SK-N-SH treated with all-trans-retinoic acid at 6 μM for 48 hours (cell line): ENCODE measurements around the gene CTDSP2.

Experiments used
- GLIS3 ChIP-seq: fragments of 250-450 bp; sonication (Bioruptor Pico); IDR thresholded peaks from 2 replicates; pipeline ENCODE4 v1.5.0; 2020; ENCODE audit warnings: mild to moderate bottlenecking, moderate library complexity
- PPARA ChIP-seq: fragments of 250-450 bp; sonication (Bioruptor Pico); IDR thresholded peaks from 2 replicates; pipeline ENCODE4 v1.5.0; 2020; ENCODE audit warnings: mild to moderate bottlenecking, borderline replicate concordance
- RARB ChIP-seq: fragments of 250-450 bp; sonication (Bioruptor Pico); IDR thresholded peaks from 2 replicates; pipeline ENCODE4 v1.8.0; 2021; ENCODE audit warnings: mild to moderate bottlenecking, moderate library complexity
- TCF4 ChIP-seq: fragments of 250-450 bp; sonication (Bioruptor Pico); IDR thresholded peaks from 2 replicates; pipeline ENCODE4 v1.8.0; 2021; ENCODE audit warnings: mild to moderate bottlenecking, moderate library complexity, borderline replicate concordance
- TOX ChIP-seq: fragments of 250-450 bp; sonication (Bioruptor Pico); IDR thresholded peaks from 2 replicates; pipeline ENCODE4 v1.8.0; 2021; ENCODE audit warnings: mild to moderate bottlenecking, moderate library complexity, borderline replicate concordance
- ZC3H10 ChIP-seq: fragments of 250-450 bp; sonication (Bioruptor Pico); IDR thresholded peaks from 2 replicates; pipeline ENCODE4 v1.5.1; 2021; ENCODE audit warnings: mild to moderate bottlenecking, moderate library complexity
- ZFP3 ChIP-seq: fragments of 250-450 bp; sonication (Bioruptor Pico); IDR thresholded peaks from 2 replicates; pipeline ENCODE4 v1.5.0; 2020; ENCODE audit warnings: mild to moderate bottlenecking, moderate library complexity
- ZFP30 ChIP-seq: fragments of 450-650 bp; formaldehyde crosslinking; IDR thresholded peaks from 2 replicates; pipeline ENCODE4 v1.5.0; 2022; ENCODE audit warnings: mild to moderate bottlenecking, moderate library complexity
- TF ChIP-seq, protein P1 (sequence below): fragments of 250-450 bp; sonication (Bioruptor Pico); IDR thresholded peaks from 2 replicates; pipeline ENCODE4 v1.5.1; 2020; ENCODE audit warnings: low read depth, mild to moderate bottlenecking, moderate library complexity
- TF ChIP-seq, protein P2 (sequence below): fragments of 250-450 bp; sonication (Bioruptor Pico); IDR thresholded peaks from 2 replicates; pipeline ENCODE4 v1.8.0; 2020; ENCODE audit warnings: mild to moderate bottlenecking, moderate library complexity, borderline replicate concordance
- TF ChIP-seq, protein P3 (sequence below): fragments of 250-450 bp; sonication (Bioruptor Pico); IDR thresholded peaks from 2 replicates; pipeline ENCODE4 v1.5.0; 2020; ENCODE audit warnings: mild to moderate bottlenecking, moderate library complexity

DNA sequence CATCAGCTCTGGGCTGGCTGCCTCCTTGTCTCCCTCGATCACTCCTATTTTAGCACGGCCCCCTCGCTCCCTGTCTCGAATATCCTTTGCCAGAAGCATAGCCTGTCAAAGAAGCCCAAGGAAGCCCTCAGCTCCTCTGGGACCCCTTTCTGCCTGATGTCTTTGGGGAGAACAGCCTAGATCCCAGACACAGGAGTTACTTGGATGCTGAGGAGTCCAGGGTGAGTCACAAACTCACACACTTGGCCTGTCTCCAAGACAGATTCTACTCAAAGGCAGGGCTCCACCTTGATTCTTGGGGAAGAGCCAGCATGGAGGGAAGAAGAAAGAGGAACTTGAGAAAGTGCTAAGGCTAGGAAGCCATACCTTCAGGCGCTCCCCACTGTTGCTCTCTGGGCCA is 36.1 kb downstream of the CTDSP2 start:
- TF ChIP-seq ZC3H10 (no peak), RARB (CRISPR knock-in tag) (no peak), ZFP30 (CRISPR knock-in tag) (no peak), TOX (no peak), ZFP3 (CRISPR knock-in tag) (no peak), TCF4 (CRISPR knock-in tag) (no peak), PPARA (CRISPR knock-in tag) (no peak), GLIS3 (CRISPR knock-in tag) (no peak)
- TF ChIP-seq, protein P1, sequence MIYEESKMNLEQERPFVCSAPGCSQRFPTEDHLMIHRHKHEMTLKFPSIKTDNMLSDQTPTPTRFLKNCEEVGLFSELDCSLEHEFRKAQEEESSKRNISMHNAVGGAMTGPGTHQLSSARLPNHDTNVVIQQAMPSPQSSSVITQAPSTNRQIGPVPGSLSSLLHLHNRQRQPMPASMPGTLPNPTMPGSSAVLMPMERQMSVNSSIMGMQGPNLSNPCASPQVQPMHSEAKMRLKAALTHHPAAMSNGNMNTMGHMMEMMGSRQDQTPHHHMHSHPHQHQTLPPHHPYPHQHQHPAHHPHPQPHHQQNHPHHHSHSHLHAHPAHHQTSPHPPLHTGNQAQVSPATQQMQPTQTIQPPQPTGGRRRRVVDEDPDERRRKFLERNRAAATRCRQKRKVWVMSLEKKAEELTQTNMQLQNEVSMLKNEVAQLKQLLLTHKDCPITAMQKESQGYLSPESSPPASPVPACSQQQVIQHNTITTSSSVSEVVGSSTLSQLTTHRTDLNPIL: no peak
- TF ChIP-seq, protein P2, sequence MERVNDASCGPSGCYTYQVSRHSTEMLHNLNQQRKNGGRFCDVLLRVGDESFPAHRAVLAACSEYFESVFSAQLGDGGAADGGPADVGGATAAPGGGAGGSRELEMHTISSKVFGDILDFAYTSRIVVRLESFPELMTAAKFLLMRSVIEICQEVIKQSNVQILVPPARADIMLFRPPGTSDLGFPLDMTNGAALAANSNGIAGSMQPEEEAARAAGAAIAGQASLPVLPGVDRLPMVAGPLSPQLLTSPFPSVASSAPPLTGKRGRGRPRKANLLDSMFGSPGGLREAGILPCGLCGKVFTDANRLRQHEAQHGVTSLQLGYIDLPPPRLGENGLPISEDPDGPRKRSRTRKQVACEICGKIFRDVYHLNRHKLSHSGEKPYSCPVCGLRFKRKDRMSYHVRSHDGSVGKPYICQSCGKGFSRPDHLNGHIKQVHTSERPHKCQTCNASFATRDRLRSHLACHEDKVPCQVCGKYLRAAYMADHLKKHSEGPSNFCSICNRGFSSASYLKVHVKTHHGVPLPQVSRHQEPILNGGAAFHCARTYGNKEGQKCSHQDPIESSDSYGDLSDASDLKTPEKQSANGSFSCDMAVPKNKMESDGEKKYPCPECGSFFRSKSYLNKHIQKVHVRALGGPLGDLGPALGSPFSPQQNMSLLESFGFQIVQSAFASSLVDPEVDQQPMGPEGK (CRISPR knock-in tag): no peak
- TF ChIP-seq, protein P3, sequence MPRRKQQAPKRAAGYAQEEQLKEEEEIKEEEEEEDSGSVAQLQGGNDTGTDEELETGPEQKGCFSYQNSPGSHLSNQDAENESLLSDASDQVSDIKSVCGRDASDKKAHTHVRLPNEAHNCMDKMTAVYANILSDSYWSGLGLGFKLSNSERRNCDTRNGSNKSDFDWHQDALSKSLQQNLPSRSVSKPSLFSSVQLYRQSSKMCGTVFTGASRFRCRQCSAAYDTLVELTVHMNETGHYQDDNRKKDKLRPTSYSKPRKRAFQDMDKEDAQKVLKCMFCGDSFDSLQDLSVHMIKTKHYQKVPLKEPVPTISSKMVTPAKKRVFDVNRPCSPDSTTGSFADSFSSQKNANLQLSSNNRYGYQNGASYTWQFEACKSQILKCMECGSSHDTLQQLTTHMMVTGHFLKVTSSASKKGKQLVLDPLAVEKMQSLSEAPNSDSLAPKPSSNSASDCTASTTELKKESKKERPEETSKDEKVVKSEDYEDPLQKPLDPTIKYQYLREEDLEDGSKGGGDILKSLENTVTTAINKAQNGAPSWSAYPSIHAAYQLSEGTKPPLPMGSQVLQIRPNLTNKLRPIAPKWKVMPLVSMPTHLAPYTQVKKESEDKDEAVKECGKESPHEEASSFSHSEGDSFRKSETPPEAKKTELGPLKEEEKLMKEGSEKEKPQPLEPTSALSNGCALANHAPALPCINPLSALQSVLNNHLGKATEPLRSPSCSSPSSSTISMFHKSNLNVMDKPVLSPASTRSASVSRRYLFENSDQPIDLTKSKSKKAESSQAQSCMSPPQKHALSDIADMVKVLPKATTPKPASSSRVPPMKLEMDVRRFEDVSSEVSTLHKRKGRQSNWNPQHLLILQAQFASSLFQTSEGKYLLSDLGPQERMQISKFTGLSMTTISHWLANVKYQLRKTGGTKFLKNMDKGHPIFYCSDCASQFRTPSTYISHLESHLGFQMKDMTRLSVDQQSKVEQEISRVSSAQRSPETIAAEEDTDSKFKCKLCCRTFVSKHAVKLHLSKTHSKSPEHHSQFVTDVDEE (CRISPR knock-in tag): no peak
